Fibroblast of skin of right quadriceps (primary cell): Measurements from ENCODE around the gene C11orf97.
A peak's percentile ranks its signal among the peaks of the same experiment; 100 is the strongest.
"Not testable (repeated sequence)": the region's sequence is repeated elsewhere in the genome, so short reads cannot be mapped to it uniquely, and the experiment has no call there.

Source experiments
- DNase-seq: peaks from one replicate; pipeline ENCODE4 v3.0.0-alpha.2; 2013

C11orf97 gene

GRCh38 chr11:94511932-94512781 lies at the start of gene C11orf97:
C11orf97 (plus strand) TSS chr11:94512461; CDS start chr11:94512529, 68 bp downstream.
- DNase-seq, result peak; percentile 34

- DNase-seq, result no peak
These were observed 42.8 kb upstream of the C11orf97 start for GRCh38 chr11:94469416-94469815.

GRCh38 chr11:94472916-94473799 lies 39.1 kb upstream of the C11orf97 start:
- peak; percentile 31 for DNase-seq

- DNase-seq, result no peak
These were observed 34.6 kb upstream of the C11orf97 start for GRCh38 chr11:94477624-94478023.

GRCh38 chr11:94481342-94481741 lies 30.9 kb upstream of the C11orf97 start:
- DNase-seq, result no peak

- DNase-seq, result no peak
These were observed 26.2 kb upstream of the C11orf97 start for GRCh38 chr11:94486068-94486467.

GRCh38 chr11:94493281-94494125 lies 18.8 kb upstream of the C11orf97 start, which contains the start of the genes ANKRD49 and MRE11:
ANKRD49 (plus strand) TSS chr11:94493984; CDS start chr11:94496694, 2,710 bp downstream.
MRE11 (minus strand) TSS chr11:94493844; CDS start chr11:94492801, 1,043 bp downstream.
- peak; percentile 97 for DNase-seq

GRCh38 chr11:94494126-94494680 lies 18.1 kb upstream of the C11orf97 start:
- DNase-seq, result no peak

GRCh38 chr11:94500181-94500580 lies 12.1 kb upstream of the C11orf97 start:
- no peak for DNase-seq

GRCh38 chr11:94501522-94501921 lies 10.7 kb upstream of the C11orf97 start:
- no peak for DNase-seq

GRCh38 chr11:94504689-94505293 lies 7.5 kb upstream of the C11orf97 start:
- peak; percentile 60 for DNase-seq

GRCh38 chr11:94506513-94506912 lies 5.7 kb upstream of the C11orf97 start:
- DNase-seq, result not testable (repeated sequence)

- DNase-seq, result no peak
These were observed 4.8 kb upstream of the C11orf97 start for GRCh38 chr11:94507485-94507884.

GRCh38 chr11:94513091-94513490 lies 830 bp downstream of the C11orf97 start:
- DNase-seq, result no peak

- DNase-seq, result no peak
These were observed 3.1 kb downstream of the C11orf97 start for GRCh38 chr11:94515398-94515797.

- no peak for DNase-seq
These were observed 4.5 kb downstream of the C11orf97 start for GRCh38 chr11:94516725-94517124.

- no peak for DNase-seq
These were observed 6.0 kb downstream of the C11orf97 start for GRCh38 chr11:94518300-94518699.

- DNase-seq, result peak; percentile 35
These were observed 7.3 kb downstream of the C11orf97 start for GRCh38 chr11:94519478-94520084.

GRCh38 chr11:94521684-94522083 lies 9.4 kb downstream of the C11orf97 start:
- no peak for DNase-seq

- no peak for DNase-seq
These were observed 12.1 kb downstream of the C11orf97 start for GRCh38 chr11:94524341-94524740.
